ENCODE results near the gene UBE2N.
A peak's percentile ranks its signal among the peaks of the same experiment; 100 is the strongest.
"Not testable (repeated sequence)": the region's sequence is repeated elsewhere in the genome, so short reads cannot be mapped to it uniquely, and the experiment has no call there.

The UBE2N gene

DNA sequence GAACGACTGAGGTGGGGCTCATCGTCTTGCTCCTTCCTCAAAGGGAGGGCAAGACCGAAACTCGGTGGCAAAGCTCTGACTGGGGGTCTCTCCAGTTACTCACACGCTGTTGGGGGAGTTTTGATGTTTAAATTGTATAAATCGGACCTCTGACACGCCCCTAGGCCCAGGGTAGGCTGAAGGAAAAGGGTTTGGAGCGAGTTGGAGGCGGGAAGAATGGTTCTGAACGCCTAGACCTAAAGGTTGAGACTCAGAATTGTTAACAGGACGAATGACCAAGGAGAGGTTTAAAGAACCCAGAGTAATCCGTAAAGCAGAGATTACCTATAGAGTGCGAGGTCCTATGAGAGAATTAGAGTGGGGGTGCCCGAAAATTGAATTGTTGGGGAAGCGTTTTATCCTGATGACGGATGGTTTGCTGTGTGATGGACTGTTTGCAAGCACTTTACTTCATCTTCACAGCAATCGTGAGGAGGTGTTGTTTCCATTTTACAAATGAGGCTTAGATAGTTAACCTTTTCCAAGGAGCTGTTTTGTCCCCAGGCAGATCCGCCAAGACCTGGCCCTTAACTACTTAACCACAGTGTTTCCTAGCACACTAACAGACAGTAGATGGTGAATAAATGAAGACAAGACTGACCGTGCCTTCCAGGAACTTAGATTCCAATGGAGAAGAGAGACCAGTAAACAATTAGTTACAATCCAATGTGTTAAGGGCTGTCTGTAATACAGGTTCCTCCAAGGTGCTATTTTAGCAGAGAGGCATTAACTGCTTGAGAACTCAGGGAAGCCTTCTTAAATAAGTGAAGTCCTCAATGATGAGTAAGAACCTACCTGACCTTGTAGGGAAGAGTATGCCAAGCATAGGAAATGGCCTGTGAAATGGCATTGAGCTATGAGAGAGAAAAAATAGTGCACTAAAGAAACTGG, 929 bp upstream of the UBE2N start:
- no peak for DNase-seq

DNA sequence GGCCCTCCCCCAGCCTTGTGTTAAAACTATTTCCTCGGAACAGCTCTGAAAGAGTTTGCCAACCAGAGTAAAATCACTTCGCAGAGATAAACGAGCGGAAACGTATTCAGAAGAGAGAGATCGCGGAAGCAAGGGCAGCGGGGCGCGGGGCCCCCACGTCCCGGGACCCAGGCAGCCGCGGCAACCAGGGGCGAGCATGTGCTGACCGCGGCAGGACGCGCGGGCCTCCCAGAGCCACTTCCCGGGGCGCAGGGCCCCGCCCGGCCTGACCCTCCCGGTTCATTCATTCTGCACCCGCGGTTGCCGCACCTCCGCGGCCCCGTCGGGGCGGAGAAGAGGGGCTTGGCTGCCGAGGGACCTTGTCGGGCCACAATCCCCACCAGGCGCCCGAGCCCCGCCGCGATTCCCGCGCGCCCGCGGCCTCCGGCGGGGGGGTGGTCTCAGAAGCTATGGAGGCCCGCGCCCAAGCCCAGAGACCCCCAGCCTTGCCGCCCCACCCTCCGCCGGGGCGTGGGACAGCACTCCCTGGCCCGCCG, 598 bp downstream of the UBE2N start:
- peak; percentile 33 for DNase-seq

DNA sequence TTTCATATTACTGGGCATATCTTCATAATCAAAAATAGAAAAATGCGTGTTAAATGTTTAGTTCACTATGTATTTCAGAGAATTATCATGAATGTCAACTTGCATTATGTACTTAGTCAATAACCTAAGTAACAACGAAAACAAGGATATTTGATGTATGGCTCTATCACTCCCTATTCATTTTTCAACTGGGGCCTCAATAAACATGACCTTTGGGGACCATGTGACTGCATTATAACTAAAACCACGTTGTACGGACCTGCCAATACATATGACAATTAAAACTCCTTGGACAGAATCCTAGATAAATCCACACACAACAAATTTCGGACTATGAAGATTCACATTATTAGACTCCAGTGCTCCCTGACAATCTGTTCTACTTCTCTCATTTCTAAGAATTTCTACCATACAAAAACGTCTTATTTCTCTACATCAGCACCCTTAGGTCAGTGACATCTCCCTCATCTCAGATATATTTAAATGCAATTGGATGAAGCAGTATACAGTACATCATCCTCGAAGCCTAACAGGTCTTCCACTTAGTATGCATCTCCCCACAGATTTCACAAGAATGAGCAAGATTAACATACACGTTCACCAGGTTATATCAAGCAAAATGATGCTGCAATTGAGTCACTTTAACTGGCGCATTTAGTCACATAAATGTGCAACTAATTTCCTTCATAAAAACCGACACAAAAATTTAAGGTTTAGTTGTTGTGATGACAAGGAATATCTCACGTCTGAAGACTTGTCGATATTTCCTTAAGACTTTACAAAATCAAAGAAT, 1.5 kb downstream of the UBE2N start:
- DNase-seq, result no peak

DNA sequence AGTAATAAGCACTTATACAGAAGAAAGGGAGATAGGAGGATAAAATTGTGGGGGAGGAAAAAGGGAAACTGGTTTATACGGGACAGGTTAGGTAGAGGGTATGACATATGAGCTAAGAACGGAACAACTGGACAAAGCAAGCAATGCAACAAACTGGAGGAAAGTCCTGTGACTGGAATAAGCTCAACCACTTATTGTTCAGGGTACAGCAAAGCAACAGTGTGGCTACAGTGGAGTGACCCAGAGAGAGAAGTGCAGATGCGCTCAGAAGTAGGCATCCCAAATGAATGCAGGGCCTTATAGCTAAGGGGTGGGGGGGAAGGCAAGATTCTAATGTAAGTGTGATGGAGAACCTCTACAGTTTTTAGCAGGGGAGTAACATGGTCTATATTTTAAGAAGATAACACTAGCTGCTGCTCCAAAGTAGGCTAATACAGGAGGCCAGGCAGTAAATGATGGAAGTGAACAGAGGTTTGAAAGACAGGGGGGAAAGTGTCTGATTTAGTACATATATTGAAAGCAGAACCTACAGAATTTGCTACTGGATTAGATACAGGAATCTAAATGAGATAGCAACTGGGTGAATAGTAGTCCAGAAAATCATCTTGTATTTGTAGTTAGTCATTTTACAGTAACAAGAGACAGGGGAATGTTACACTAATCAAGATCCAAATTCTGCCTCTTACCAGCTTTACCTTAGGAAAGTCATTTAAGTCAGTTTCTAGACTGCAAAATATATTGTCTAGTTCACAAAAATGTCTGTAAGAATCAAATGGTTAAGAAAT, 3.3 kb downstream of the UBE2N start:
- DNase-seq, result no peak

DNA sequence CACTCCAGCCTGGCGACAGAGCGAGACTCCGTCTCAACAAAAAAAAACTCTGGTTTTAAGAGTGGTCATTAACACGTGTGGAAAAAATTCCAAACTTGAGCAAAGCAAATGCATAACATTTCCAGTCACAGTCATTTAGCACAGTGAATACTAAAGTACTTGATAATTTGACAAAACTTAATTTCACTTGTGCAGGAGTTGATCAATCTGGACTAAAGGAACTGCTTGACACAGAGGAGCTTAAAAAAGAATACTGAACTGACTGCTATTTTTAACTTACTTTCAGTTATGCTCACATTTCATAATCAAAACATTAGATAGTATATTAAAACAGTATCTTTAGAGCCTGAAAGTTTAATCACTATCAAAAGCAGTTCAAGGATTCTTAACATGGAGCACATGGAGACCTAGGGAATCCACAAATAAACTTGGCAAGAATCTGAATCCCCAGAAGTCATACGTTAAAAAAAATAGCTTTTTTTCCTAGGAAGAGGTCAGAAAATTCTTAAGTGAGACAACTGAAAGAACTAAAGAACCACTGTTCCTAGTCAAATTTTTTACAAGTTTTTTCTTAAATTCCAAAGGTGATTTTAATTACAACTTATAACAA, 7.4 kb downstream of the UBE2N start:
- DNase-seq, result no peak

DNA sequence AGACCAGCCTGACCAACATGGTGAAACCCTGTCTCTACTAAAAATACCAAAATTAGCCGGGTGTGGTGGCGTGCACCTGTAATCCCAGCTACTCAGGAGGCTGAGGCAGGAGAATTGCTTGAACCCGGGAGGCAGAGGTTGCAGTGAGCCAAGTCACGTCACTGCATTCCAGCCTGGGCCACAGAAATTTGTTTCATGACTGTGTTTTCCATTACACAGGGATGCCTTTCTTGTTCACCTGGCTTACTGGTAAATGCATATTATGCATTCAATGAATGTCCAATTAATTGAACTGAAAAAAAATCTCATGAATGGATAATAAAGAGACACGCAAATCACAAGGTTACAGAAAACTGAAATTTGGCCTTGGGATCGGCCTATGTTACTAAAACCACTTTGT, 9.7 kb downstream of the UBE2N start:
- not testable (repeated sequence) for DNase-seq

DNA sequence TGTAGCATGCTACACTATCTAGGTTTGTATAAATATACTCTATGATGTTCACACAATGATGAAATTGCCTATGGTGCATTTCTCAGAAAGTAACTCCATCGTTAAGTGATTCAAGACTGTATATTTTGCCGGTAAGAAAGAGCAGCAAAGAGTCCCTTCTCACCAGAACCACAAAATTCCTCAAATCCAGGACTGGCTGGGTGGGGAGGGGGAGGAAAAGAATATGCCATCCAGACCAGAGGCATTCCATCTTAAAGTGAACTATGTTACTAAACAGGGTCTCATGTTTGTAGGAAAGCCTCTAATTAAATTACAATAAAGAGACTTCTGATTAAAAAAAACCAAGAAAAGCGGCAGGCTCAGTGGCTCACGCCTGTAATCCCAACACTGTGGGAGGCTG, 11.5 kb downstream of the UBE2N start:
- no peak for DNase-seq

DNA sequence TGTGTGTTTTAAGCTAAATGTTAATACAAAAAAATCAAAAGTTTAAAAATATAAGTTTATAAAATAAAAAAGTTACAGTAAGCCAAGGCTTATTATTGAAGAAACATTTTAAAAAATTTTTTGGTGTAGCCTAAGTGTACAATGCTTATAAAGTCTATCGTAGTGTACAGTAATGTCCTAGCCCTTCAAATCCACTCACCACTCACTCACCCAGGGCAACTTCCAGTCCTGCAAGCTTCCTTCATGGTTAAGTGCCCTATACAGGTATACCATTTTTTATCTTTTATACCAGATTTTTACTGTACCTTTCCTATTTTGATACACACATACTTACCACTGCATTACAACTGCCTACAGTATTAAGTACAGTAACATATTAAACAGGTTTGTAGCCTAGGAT, 11.9 kb downstream of the UBE2N start:
- no peak for DNase-seq

DNA sequence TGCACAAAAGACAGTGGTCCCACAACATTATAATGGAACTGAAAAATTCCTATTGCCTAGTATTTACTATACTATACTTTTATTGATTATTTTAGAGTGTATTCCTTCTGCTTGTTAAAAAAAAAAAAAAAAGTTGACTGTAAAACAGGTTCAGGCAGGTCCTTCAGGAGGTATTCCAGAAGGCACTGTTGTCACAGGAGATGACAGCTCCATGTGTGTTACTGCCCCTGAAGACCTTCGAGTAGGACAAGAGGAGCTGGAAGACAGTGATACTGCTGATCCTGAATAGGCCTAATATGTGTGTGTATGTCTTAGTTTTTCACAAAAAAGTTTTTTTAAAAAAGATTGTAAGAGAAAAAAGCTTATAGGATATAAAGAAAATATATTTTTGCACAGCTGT, 12.3 kb downstream of the UBE2N start:
- DNase-seq, result no peak

DNA sequence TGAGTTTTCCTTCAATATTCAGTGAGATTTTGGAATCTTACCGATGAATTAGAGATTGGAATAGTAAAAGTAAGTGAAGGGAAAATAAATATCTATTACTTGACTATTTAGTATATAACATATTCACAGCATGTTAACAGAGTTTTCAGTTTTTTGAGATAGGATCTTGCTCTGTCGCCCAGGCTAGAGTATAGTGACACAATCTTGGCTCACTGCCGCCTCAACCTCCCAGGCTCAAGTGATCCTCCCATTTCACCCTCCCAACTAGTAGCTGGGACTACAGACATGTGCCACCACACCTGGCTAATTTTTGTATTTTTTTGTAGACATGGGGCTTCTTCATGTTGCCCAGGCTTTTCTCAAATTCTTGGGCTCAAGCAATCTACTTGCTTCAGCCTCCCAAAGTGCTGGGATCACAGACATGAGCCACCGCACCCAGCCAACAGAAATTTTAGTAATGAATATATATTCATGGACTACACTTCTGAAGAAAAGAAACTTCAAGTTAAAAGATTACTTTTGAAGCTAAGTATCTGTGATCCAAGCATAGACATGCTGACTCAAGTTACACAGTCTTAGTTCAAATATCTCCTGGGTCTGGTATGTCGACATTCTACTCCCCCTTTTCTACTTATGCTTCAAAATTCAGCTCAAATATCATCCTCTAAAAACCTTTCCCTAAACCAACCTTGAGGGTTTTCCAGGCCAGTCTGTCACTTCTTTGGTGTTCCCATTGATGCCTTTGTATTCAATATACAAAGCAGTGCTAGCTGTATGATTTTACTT, 13.8 kb downstream of the UBE2N start:
- no peak for DNase-seq

DNA sequence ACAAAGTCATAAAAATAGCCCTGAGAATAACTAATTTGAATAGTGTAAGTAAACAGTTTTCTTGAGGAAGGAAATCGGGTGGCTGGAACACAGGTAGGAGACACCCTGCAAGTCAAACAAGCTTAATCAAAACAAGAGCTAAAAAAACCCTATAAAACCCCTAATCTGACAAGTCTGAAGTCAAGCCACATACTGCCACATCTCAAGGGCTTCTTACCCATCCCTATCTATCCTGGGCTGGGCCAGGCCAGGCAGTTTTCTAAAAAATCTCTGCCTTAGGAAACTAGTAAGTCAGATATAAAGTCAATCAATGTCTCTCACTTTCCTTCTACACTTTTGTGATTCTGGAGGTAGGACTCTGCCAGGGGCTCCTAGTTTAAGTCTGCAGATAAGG, 15.3 kb downstream of the UBE2N start:
- DNase-seq, result no peak

DNA sequence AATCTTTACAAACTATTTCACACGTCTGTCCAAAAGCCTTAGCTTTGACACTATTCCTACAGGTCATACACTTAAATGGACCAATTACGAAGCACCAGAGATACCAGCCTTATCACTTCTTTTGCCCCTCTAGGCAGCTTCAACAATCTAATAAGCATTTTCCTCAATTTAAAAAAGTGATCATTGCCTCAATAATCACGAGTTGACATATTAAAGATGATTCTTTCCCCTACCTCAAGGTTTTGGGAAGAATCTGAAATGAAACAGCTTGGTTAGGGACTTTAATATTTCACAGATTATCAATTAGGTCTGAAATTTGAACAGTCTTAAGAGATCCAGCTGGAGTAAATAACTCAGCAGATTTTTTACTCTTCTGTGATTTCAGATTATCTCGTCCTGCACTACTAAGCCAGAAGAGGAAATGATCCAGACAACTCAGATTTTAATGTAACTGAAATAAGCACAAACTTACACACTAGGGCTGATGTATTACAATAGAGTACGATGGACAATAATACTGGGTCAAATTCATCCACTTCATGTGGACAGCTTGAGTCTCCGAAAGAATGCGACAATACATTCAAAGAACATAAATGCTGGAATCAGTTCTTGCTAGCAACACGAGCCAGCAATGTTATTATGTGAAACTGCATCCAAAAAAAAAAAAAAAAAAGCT, 15.9 kb downstream of the UBE2N start:
- no peak for DNase-seq

DNA sequence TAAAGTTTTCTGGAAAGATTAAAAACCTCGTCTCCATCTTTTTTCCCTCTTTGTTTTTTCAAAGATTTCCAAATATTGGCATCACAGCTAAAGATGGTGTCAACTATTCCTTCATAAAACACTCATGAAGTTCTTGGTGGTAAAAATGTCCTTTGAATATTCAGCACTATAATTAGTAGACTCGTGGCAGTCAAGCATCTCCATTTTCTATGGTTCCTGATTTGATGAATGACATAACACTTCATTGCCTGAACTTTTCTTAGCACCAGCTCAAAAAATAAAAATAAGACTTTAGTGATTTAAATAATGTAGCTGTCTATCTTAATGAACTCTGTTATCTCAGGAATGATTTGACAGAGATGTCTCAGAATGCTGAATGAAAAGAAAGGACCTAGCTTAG, 19.7 kb downstream of the UBE2N start:
- no peak for DNase-seq

DNA sequence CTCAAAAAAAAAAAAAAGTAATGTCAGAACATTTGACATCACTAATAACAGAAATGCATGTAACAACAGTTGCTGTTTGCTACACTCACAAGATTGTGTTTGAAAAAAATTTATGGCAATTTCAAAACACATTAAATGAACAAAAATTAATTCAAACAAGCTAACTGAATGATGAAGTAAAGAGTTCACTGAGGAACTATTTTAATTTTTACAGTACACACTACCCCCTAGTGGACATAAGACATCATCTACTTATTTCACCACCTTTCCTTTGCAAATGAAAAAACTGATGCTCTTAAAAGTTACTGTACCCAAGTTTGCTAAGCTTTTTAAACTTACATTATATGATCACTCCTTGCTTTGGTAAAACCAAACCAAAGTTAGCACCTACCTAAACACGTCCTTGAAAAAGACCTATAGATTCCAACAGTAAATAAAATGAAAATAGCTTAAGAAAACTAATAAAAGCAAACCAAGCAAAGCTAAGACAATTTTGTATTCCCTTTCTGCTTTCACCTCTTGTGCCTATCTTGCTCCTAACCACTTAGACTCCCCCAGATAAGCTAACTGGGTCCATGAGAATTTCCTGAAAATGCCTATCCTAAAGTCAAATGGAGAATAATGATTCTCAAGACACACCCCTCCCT, 22.2 kb downstream of the UBE2N start:
- no peak for DNase-seq

DNA sequence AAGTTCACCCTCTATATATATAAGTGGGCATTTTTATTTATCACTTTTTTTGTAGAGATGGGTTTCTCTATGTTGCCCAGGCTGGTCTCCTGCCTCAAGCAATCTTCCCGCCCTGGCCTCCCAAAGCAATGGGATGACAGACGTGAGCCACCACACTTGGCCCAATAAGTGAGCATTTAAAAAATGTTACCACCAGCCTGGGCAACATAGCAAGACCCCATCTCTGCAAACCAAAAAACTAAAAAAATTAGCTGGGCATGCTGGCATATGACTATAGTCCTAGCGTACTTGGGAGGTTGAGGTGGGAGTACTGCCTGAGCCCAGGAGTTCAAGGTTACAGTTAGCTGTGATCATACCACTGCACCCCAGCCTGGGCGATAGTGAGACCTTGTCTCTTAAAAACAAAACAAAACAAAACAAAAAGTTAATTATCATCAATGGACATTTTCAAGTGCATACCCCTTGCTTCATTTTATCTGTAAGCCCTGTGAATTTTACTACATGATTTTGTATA, 23.7 kb downstream of the UBE2N start:
- no peak for DNase-seq

DNA sequence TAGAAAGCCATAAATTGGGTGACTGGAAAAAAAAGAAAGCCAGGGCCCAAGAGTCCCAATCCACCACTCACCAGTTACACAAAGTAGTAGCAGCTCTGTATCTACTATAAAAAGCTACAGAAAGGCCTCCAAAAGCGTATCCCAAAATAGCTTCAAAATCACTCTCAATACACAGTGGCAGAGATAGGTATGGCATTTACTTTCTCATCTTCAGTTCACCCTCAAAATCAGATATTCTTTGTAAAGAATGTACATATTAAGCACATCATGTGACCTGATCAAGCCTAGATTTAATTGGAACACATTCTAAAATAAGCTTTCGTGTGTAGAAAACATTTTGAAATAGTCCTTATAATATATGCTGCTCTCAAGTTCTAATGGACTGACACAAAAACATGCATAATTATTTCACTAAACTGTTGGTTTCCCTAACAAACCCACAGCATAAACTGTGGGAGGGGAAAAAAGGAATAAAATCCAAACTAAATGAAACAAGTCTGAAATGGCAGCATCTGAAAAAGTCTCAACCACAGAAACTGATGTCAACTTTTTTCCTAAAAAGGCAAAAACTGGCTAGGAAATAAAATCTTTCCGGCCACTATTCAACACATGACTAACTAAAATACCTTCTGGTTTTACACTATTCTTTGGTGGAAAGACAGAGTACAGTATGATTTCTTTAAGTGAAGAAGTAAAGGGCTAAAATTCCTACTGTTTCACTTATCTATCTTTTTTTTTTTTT, 25.9 kb downstream of the UBE2N start:
- no peak for DNase-seq

DNA sequence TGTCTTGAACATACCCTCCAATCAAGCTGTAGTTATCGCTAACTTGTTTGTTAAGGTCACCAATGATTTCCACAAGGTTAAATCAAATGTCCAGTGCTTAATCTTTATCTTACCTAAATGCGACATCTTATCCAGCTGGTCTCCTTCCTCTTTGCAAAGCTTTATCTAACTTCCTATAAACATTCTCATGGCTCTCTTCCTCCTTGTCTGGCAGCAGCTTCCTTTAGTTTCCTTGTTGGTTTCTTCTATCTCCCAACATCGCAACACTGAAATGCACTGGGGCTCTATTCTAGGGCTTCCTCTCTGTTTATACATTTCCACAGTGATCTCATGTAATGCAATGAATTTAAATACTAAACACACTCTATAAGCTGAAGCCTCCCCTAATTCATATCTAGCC, 28.7 kb downstream of the UBE2N start:
- no peak for DNase-seq

DNA sequence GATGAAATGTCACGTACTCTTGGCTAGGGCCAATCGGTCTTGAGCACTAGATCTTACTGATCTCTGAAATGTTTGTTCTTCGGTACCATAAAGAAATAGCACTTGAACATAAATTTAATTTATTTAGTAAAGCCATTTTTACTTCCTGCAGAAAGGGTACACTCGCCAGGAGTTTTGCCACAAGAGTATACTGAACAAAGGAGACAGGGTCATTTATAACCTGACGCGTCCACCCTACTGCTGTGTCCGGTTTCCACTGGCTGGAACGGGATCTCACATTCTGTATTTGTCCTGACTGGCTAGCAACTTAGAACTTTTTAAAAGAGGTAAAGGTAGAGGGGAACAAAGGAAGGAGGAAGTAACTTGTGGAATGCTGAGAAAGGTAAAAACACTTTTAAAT, 29.4 kb downstream of the UBE2N start:
- DNase-seq, result not testable (repeated sequence)

DNA sequence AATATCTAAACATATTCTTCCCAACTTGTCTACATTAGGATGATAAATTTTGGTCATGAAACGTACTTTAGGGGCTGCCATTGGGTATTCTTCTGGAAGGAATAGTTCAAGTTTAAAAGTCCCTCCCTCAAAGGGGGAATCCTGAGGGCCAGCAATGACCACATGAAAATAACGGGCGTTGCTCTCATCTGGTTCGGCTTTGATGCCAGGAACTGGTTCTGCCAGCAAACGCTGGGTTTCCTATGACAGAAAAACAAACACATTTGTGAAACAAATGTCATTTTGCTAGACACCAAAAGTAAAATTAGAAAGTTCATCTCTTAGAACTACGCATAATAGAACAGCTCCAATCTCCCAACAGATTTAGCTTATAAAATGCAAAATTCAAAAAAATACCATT, 30.7 kb downstream of the UBE2N start:
- DNase-seq, result not testable (repeated sequence)

All from activated gamma-delta T cell treated with Interleukin-2 at 50 U/mL for 16 hours (primary cell).